ENCODE data around the gene RCOR2.

Gene RCOR2

DNA sequence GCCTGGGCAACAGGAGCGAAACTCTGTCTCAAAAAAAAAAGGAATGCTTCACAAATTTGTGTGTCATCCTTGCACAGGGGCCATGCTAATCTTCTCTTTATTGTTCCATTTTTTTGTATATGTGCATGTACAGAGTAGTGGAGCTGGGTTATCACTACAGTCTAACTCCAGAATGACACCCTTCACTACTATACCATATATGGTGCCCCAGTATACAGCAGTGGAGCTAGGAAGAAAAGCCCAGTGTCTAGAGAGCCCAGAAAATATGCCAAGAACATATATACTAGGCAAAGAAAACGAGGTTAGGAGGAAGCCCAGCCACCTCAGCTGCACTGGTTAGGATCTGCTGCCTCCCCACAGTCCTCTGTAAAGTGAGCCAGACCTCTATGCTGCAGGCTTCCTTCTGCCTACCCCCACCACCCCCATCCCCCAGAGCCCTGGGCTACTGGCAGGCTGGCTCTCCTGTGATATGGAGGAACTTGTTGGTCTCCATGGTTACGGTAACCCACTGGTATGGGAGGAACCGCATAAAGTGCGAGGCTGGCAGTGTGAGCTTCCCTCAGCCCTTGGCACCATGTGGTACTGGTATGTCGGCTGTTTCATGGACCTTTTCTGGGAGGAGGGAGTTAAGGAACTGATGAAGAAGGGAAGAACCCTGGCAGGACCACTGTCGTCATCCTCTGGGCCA is 34.3 kb downstream of the RCOR2 start:
- no peak overlapping the region for H3K4me3 ChIP-seq (ENCODE audit: low read depth, low read length)
- in situ Hi-C loops (cut with HindIII; ENCODE audit: low sequenced_read_pairs): no loop called here
- peak; percentile 49 for DNase-seq (ENCODE audit: low read depth, low spot score)
- TF ChIP-seq CTCF (IDR thresholded peaks at IDR 0.05; ENCODE audit: low read depth, low read length): no peak

- H3K4me3 ChIP-seq (ENCODE audit: low read depth, low read length): no peak overlapping the region
- TF ChIP-seq CTCF (IDR thresholded peaks at IDR 0.05; ENCODE audit: low read depth, low read length): no peak
Observed at GRCh38 chr11:63880403-63880790, 36.6 kb downstream of the RCOR2 start.

GRCh38 chr11:63879598-63880402 is 37.2 kb downstream of the RCOR2 start:
- in situ Hi-C loops (cut with HindIII; ENCODE audit: low sequenced_read_pairs): no loop called here
- no peak overlapping the region for H3K4me3 ChIP-seq (ENCODE audit: low read depth, low read length)
- DNase-seq (ENCODE audit: low read depth, low spot score): peak; percentile 76
- TF ChIP-seq CTCF (IDR thresholded peaks at IDR 0.05; ENCODE audit: low read depth, low read length): no peak

More at GRCh38 chr11:63880403-63880790, 36.6 kb downstream of the RCOR2 start:
- in situ Hi-C loops (cut with HindIII; ENCODE audit: low sequenced_read_pairs): no loop called here
- no peak for DNase-seq (ENCODE audit: low read depth, low spot score)

- no peak for DNase-seq (ENCODE audit: low read depth, low spot score)
- TF ChIP-seq CTCF (IDR thresholded peaks at IDR 0.05; ENCODE audit: low read depth, low read length): no peak
- in situ Hi-C loops (cut with HindIII; ENCODE audit: low sequenced_read_pairs): no loop called here
- no peak overlapping the region for H3K4me3 ChIP-seq (ENCODE audit: low read depth, low read length)
Observed at GRCh38 chr11:63877658-63878241, 39.2 kb downstream of the RCOR2 start.

DNA sequence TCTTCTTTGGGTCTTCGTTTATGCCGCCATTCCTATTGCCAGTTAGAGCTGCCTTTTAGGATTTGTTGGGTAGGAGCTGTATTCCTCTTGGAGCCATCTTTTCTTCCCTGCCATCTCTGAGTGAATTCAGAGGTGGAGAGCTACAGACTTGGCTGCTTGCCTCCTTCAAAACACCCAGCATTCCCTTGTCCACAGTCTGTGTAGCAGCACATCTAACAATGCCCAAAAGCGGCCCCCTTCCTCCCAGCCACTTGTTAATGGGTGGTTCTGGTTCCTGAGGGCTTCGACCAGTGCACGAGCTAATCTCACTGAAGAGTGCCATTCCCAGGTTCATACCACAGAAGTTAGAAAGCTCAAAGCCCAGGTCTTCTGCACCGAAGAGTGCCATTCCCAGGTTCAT is 40.3 kb downstream of the RCOR2 start:
- DNase-seq (ENCODE audit: low read depth, low spot score): no peak
- TF ChIP-seq CTCF (IDR thresholded peaks at IDR 0.05; ENCODE audit: low read depth, low read length): no peak
- H3K4me3 ChIP-seq (ENCODE audit: low read depth, low read length): no peak overlapping the region
- in situ Hi-C loops (cut with HindIII; ENCODE audit: low sequenced_read_pairs): no loop called here

- DNase-seq (ENCODE audit: low read depth, low spot score): no peak
- no peak for TF ChIP-seq CTCF (IDR thresholded peaks at IDR 0.05; ENCODE audit: low read depth, low read length)
- in situ Hi-C loops (cut with HindIII; ENCODE audit: low sequenced_read_pairs): no loop called here
- H3K4me3 ChIP-seq (ENCODE audit: low read depth, low read length): no peak overlapping the region
Observed at GRCh38 chr11:63875506-63876065, 41.4 kb downstream of the RCOR2 start.

Data from astrocyte of the spinal cord (primary cell).